NCI-H510A treated with DMSO at 0.1 percent for 48 hours (cell line): ENCODE measurements around the gene ACAP1.

ENCODE experiments used
- DNase-seq: peaks from one replicate; lab custom pipeline; 2025; lab: John Stamatoyannopoulos, UW

Gene ACAP1, protein sequence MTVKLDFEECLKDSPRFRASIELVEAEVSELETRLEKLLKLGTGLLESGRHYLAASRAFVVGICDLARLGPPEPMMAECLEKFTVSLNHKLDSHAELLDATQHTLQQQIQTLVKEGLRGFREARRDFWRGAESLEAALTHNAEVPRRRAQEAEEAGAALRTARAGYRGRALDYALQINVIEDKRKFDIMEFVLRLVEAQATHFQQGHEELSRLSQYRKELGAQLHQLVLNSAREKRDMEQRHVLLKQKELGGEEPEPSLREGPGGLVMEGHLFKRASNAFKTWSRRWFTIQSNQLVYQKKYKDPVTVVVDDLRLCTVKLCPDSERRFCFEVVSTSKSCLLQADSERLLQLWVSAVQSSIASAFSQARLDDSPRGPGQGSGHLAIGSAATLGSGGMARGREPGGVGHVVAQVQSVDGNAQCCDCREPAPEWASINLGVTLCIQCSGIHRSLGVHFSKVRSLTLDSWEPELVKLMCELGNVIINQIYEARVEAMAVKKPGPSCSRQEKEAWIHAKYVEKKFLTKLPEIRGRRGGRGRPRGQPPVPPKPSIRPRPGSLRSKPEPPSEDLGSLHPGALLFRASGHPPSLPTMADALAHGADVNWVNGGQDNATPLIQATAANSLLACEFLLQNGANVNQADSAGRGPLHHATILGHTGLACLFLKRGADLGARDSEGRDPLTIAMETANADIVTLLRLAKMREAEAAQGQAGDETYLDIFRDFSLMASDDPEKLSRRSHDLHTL

DNA sequence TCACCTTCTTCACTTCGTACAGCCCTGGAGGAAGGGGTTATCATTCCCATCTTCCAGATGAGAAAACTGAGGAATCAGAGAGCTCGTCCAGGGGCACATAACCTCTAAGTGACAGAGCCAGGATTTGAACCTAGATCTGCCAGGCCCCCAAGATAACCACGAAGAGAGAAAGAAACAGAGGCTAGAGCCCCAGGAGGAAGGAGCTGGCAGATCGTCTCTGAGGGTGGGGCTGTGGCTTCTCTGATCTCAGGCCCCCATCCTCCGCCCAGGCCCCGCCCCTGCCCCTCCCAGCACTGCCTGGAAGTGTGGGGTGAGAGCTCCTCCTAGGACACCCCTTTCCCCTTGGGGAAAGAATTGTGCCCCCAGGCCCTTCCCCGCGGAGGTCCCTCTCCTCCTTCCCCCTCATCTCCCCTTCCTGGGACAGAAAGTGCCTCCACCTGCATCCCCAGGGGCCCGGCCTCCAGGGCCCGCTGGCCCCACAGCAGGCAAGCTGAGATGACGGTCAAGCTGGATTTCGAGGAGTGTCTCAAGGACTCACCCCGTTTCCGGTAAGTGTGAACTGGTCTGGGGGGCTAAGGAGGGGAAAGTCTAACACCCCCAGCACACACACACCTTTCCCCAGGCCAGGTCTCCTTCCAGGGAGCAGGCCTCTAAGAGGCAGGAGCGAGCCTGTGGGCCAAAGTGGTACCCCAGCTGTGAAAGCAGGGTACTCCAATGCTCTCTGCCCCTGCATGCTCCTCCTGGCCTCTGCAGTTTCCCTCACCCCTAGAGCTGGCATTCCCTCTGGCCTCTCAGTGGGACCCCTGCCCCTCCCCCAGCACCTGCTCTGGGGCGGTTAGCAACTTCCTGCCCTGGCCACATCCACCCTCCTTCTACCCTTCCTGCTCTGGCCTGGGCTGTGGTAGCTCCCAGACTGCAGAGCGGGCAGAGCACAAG, at the start of gene ACAP1:
Gene ACAP1, plus strand, starts transcription at position 290 of the 936 bp plus-strand sequence. Its CDS starts 206 bp downstream, at position 496.
- DNase-seq, result no peak

DNA sequence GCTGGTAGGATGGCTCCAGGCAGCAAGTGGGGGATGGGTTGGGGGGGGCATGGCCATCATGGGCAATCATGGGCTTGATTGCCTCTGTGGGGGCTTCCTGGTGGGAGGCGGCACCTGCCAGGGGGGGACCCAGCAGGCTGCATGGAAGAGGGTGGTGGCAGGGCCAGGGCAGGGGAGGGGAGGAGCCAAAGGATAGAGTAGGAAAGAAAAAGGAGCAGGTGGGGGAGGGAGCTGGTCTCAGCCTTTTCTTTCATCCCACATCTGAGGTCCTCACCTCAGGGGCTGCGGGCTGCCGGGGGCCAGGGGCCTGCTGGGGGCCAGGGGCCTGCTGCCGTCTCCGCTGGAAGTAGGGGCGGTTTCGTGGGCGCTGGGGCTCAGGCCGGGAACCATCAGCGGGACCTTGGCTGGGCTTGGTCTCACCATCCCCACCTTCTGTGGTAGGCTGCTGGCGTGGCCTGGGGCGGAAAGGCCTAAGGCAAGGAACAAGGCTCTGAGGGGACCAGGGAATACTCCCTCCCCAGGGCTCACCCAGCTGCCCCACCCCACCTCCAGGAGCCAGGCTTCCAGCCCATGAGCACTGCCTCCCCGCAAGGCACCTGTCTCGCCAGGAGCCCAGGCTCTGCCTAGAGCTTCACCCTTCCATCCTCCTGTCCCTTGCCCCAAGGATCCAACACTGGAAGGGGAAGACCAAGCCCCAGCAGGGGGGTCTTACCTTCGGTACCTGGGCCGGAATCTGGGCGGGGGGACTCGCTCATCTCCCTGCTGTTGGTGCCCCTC, 46.9 kb upstream of the ACAP1 start:
- DNase-seq, result no peak

DNA sequence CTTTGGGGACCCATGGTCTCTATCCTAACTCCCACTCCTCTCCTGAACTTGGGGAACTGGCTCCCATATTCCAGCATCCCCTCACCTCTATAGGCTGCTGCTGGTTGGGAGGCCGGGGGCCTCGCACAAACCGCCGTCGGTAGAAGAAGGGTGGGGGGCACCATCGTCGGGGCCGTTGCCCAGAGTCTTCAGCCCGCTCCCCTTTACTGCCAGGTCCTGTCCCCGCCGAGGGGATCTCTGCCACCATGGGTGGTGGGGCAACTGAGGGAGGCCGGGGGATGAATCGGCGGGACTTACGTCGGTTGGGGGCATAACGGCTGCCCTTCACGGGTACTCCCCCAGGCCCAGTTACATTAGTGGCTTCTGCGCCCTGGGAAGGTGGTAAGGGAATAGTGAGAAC, 46.2 kb upstream of the ACAP1 start:
- no peak for DNase-seq

DNA sequence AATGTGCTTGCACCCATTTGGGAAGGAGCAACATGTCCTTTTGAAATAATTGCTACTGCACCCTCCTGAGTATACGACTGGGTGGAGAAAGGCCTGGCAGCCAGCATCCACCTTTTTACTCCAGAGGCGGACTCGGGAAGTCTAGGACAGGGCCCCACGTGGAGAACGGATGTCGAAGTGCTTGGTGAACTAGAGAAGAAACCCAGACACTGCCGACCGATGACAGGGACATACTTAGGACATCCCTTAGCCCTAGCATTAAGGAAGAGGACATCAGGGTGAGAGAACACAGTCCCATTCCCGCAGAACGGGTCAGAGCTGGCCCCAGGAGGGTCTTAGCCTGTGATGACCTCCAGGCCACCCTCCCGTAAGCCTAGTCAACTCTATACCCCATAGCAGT, 45.6 kb upstream of the ACAP1 start:
- DNase-seq, result no peak

DNA sequence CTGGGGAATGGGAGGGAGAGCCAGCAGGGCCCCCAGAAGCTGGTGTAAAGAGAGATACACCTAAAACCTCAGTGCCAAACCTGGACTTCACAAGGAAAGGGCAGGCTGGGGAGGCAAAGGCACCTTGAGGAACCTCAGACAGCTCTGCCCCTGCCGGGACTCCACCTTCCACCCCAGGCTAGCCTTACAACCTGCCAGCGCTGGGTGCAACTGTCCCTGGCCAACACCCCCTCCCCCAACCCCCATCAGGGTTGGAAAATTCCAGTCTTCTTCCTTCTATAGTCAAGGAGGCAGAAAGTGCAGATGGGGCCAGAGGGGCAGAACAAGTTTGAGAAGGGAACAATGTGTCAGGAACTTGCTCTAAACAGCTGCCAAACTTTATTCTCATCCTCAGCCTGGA, 44.1 kb upstream of the ACAP1 start:
- DNase-seq, result no peak

DNA sequence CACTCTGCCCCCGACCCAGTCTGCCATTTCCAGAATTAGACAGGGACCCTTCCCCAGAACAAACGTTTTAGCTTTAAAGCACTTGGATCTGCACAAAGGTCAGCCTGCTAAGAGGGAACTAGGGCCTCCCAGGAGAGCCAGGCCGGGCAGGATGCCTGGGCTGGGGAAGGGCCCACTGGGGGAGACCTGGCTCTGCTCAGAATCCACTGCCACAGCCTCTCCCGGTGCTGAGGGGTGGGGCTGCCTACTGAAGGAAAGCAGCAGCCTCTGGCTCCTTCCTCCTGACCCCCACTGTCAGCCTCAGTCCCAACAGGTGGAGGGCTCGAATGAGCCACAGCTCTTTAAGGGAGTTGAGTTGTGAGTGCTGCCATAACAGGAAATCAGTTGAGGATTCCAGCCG, 43.6 kb upstream of the ACAP1 start:
- DNase-seq, result no peak

DNA sequence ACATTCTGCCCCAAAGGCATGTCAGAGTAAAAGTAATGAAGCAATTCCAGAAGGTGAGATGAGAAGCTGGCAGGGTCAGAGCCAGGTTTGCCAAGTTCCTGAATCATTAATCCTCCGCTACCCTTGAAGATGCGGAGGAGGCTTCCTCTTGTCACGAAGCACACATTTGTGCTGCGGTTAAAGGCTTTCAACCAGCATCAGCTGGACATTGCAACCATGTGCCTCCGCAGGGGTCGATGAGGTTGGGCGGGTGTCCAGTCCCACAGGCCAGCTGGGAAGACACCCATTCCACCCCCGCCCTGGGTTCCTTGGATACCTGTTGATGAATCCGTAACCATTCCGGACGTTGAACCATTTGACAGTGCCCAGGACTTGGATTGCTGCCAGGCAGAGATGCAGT, 43.2 kb upstream of the ACAP1 start:
- DNase-seq, result no peak

DNA sequence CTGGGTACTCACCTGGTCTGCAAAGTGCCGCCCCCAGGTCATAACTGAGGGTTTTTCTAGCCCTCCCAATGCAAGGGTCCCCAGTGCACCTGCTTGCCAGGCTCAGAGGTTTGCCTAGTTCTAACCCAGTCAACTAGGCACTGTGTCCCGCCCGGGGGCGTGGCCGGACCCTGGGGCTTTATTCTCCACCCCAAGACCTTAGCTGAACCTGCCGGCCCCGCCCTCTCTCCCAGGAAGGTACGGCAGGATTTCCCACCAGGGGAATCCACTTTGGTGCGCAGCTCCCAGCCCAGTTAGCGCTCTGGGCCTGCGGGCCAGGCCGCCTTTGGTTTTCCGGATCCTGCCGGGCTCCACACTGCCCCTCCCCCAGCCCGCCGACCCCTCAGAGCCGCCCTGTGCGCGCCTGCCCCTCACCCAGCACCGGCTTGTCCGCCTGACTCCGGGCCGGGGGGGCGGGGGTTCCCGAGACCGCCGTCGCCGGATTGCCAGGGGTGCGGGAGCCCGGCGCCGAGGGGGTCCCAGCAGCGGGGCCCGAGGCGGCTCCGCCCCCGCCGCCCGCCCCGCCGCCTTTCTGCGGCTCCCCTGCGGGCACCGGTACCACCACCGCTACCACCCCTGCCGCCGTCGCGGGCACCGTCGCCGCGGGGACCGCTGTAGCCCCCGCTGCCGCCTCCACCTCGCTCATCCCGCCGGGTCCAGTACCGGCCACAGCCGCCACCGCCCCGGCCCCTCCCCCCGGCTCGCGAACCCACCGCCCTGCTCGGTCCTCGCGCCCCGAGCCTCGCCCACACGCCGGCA, 42.3 kb upstream of the ACAP1 start:
- DNase-seq, result peak; percentile 68

DNA sequence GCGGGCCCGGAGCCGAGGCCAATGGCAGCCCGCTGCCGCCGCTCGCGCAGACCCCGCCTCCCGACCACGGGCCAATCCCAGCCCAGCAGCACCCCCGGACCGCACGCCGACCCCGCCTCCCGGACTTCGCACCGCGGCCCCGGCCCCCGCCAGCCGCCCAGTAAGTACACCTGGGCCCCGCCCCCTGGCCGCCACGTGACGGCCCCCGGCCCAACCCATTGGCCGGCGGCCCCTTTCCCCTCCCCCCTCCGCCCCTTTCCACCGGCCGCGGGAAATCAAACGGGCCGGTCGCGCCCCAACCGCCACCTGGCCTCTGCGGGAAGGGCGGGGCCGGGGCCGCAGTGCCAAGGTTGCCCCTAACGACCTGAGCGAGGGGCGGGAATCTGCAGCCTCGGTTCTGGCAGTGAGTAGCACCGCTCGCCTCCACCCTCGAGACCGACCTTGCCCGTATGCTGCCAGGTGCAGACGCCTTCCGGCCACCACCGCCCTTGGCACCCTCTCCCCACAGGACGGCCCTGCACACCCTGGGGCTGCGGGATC, 41.6 kb upstream of the ACAP1 start, which contains the start of gene YBX2:
Gene YBX2, minus strand, starts transcription at position 26 of the 540 bp plus-strand sequence. CDS start 139 bp downstream, outside the sequence.
- DNase-seq, result peak; percentile 93

DNA sequence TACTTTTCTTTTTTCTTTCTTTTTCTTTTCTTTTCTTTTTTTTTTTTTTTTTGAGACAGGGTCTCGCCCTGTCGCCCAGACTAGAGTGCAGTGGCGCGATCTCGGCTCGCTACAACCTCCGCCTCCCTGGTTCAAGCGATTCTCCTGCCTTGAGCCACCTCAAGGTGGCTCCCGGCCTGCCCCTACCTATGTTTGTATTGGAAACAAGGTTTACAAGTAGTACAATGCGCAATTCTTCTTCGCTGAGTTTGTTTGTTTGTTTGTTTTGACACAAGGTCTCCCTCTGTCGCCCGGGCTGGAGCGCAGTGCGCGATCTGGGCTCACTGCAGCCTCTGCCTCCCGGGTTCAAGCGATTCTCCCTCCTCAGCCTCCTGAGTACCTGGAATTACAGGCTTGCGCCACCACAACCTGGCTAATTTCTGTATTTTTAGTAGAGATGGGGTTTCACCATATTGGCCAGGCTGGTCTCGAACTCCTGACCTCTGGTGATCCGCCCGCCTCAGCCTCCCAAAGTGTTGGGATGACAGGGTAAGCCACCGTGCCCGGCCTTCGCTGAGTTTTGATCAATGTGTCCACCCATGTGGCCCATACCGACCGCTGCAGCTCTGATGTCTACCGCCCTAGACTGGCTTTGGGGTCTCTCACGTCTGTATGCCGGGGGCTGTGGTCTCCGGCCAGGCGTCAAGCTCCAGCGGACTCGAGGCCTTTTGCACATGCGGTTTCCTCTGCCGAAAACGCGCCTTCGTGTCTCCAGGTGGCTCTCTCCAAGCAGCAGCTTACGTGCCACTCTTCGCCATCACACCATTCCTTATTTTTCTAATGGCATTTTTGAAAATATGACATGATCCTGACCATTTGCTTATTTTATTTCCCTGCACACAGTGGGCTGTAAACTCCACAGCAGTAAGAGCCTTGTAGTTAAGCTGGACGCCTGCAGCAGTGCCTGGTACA, 40.8 kb upstream of the ACAP1 start:
- peak; percentile 11 for DNase-seq

DNA sequence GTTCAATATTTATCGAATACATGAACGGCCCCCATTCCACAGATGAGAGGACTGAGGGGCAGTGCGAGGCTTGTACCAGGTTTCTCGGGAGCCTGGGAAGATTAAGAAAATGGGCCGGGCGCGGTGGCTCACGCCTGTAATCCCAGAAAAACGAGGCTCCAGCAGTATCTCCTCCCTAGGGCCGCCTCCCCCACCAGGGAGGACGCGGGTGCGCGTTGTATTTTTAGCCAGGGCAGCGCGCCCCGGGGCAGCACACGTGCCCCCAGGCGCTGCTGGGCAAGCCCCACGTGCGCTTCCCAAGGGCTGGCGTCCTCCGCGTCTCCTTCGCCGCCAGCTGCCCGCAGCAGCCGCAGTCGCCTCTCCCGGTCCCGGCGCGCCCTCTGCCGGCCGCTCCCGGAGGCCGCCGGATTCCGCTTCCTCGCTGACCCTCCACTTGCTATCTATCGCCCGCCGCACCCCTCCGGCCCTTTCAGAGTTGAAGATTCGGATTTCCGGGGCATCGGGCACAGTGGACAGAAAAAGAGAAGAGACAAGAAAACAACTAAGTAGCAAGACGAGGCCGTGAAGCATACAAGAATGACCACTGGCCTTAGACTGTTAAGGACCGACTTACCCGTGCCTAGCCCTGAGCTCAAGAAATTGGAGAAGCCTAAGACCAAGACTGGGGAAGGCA, 40.0 kb upstream of the ACAP1 start:
- DNase-seq, result peak; percentile 77

DNA sequence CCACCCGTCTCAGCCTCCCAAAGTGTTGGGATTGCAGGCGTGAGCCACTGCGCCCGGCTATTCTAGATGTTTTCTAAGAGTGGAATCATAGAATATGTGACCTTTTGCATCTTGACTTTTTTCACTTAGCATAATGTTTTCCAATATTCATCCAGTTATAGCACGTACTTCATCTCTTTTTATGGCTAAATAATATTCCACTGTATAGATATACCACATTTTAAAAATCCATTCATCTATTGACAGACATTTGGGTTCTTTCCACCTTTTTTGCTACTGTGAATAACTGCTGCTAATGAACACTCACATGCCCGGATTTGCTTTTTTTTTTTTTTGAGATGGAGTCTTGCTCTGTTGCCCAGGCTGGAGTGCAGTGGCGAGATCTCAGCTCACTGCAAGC, 32.1 kb upstream of the ACAP1 start:
- DNase-seq, result no peak

DNA sequence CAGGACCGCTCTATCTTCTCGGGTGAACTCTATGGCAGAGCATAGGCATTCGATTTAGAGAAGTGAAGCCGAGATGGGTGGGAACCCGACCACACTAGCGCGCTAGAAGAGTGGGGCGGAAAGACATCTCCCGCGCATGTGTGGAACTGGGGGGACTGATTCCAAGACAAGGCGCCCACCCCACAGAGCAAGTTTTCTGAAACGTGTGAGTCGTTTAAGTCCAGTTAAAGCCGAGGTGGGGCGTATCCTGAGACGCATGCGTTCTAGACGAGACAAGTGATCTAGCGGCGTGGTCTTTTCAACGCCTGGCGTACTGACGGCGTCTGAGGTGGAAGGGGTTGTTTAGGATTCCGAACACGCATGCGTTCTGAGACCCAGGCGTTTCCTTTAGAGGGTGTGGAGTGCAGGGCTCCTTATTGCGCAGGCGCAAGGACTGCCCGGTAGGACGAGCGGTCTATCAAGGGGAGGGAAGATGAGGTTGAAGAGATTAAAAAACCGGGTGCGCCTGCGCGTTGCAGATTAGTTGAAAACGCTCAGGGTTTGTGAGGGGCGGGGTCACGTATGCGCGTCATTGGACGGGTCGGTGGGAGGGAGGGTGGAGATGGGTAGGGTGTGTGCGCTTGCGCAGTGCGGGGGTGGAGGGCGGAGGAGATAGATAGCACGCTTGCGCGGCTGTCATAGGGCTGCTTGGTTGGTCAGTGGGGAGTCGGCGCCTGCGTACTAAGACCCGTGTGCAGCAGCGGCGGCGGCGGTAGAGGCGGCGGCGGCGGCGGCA, 29.2 kb upstream of the ACAP1 start, which contains the start of gene EIF5A:
Gene EIF5A, plus strand, starts transcription at position 718 of the 775 bp plus-strand sequence. CDS start 2,008 bp downstream, outside the sequence.
- DNase-seq, result peak; percentile 99

DNA sequence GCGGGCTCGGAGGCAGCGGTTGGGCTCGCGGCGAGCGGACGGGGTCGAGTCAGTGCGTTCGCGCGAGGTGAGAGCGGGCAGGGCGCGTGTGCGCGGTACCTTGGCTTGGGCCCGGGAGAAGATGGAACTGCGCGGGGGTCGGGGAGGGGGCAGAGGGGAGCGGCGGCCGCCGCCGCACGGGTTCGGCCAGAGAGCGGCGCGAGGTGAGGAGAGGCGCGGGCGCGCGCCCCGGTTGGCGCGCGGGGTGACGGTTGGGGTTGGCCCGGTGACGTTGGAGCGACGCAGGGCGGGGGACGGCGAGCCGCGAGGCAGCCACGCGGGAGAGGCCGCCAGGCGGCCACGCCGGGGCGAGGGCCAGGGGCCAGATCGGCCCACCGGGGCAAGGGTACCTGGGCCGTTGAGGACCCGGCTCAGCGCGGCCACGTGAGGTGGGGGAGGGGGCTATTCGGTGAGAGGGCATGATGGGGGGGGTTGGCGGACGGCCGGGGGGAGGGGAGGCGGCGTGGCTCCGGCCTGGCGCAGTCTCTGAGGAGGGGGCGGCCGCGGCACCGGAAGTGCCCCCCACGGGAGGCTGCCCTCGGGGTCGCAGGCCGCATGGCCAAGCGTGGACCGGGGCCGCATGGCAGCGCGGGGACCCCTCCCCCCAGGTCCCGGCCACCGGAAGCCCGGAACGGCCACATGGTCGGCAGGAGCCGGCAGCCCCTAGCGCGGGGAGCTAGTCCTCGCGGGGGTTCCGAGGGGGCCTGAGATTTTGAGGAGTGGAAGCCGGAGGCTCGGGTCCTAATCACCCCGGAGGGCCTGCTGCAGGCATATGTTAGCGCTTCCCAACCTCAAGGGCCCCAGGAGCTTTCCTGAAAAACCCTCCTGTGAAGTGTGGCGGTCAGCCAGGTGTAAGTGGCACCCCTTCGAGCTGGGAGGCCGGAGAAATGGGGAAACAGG, 28.4 kb upstream of the ACAP1 start:
- no peak for DNase-seq

DNA sequence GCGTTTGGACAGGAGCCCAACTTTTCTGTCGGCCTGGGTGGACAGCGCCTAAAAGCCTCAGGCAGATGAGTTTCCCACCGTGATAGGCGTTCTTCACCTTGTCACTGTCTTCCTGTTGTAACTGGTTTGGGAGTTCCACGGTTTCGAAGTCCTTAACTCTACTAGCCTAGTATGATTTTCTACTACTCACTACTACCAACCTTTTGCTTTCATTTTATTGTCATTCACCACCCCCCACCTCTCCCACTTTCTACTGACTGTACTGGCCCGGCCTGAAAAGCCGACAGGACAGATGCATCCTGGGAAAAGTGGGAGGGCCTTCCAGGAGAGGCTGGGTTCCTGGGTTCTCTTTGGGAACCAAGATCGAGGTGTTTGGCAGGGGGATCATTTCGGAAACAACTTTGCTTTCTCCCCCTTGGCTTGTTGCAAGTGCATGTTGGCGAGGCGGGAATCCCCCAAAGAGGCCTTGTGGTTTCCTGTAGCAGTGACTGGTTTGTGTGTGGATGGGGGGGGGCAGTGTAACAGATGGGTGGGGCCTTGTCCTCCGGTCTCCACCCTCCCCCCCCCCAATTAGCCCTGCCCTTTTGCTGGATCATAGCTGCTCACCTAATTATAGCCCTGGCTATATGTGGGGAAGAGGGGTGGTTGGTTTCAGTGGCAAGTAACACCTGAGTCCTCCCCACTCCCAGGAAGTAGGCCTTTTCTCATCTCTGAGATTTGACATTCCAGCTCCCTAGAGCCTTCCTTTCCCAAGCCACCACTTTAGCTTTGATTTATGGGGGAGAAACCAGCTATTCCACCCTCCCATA, 27.5 kb upstream of the ACAP1 start:
- DNase-seq, result peak; percentile 69
